ENCODE measurements around the gene VPS33A.
"Not testable (repeated sequence)": the region's sequence is repeated elsewhere in the genome, so short reads cannot be mapped to it uniquely, and the experiment has no call there.

Gene VPS33A

DNA sequence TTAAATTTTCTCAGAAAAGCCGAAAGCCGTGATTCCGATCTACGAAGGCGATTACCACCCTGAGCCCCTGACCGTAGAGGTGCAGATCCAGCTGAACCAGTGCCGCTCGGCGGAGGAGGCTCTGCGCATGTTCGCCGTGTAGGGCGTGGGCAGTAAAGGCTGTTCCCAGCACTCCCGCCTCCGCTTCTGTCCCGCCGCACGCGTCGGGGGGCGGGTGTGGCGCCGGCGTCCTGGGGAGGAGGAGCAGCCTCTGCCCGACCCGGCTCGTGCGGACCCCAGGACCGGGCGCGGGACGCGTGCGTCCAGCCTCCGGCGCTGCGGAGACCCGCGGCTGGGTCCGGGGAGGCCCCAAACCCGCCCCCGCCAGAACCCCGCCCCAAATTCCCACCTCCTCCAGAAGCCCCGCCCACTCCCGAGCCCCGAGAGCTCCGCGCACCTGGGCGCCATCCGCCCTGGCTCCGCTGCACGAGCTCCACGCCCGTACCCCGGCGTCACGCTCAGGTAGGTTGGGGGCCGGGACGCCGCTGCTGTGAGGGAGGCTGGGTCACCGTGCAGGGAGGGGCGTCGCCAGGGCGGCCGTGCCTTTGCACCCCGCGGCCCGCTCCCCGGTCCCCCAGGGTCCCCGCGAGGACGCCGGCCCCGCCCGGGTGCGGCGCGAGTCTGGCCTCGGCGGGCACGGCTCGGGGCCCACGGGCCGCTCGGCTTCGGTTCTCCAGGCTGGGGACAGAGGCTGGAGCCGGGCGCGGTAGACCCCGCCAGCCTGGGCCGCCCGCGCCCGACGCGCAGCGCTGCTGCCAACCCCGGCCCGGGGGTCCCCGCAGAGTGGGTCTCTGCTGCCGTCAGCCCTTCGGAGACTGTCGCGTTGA lies 62.8 kb downstream of the VPS33A start, which contains the start of gene B3GNT4:
B3GNT4 (plus strand) TSS at position 409 of the 866 bp plus-strand sequence. CDS start 910 bp downstream, outside the sequence.
- DNase-seq, result peak; percentile 54

DNA sequence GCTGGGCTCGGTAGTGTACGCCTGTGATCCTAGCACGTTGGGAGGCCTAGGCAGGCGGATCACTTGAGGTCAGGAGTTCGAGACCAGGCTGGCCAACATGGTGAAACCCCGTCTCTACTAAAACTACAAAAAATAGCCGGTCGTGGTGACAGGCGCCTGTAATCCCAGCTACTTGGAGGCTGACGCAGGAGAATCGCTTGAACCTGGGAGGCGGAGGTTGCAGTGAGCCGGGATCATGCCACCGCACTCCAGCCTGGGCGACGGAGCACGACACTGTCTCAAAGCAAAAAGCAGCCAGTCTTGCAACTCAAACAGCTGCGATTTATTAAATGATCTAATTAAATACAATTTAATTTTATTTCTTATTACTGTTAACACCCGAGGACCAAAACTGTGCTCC lies 63.5 kb downstream of the VPS33A start:
- not testable (repeated sequence) for DNase-seq

DNA sequence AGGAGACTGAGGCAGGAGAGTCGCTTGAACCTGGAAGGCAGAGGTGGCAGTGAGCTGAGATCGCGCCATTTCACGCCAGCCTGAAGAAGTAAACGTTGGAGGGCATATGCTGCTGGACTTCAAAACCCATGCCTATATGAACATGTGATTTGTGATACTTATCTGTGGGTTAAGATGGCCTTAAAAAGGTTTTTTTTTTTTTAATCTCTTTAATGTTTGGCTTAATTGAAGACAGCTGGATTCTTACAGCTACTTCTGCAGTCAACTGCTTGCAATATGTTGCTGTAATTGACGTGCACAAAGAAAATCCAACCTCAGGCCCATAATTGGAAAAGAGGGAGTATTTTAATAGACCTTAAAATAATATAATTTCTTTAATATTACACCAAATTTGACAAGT lies 64.3 kb downstream of the VPS33A start:
- DNase-seq, result no peak

GRCh38 chr12:122201381-122201780 lies 64.9 kb downstream of the VPS33A start:
- DNase-seq, result no peak

DNA sequence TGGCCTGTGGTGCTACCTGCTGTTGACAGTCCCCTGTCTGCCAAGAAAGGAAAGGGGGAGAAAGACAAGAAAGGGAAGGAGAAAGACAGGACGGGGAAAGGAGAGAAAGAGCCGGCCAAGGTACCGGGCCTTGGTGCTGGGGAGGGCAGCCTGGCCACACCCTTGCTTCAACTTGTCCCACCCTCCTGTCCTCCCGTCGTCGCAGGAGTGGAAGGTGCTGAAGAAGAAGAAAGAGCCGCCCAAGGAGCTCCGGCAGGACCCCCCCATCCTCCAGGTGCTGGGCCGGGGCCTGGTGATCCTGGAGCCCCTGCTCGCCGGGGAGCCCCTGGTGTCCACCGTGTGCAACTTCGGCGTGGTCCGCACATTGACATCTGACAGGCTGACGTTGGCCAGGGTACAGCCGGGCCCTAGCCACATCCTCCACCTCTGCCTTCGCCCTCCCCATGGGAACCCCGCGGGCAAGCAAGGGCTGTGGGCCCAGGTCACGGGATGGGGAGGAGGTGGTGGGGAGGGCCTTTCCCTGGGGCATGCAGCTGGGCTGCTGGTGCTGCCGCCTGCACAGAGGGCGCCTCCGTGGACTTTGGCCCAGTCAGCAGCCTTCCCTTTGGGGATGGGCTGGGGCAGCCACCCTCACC lies 65.6 kb downstream of the VPS33A start:
- no peak for DNase-seq

- no peak for DNase-seq
These were observed 66.6 kb downstream of the VPS33A start for GRCh38 chr12:122199484-122200355.

- DNase-seq, result no peak
These were observed 68.7 kb downstream of the VPS33A start for GRCh38 chr12:122197612-122197966.

GRCh38 chr12:122195405-122195804 lies 70.9 kb downstream of the VPS33A start:
- DNase-seq, result no peak

GRCh38 chr12:122194804-122195203 lies 71.5 kb downstream of the VPS33A start:
- no peak for DNase-seq

GRCh38 chr12:122192441-122192840 lies 73.9 kb downstream of the VPS33A start:
- no peak for DNase-seq

DNA sequence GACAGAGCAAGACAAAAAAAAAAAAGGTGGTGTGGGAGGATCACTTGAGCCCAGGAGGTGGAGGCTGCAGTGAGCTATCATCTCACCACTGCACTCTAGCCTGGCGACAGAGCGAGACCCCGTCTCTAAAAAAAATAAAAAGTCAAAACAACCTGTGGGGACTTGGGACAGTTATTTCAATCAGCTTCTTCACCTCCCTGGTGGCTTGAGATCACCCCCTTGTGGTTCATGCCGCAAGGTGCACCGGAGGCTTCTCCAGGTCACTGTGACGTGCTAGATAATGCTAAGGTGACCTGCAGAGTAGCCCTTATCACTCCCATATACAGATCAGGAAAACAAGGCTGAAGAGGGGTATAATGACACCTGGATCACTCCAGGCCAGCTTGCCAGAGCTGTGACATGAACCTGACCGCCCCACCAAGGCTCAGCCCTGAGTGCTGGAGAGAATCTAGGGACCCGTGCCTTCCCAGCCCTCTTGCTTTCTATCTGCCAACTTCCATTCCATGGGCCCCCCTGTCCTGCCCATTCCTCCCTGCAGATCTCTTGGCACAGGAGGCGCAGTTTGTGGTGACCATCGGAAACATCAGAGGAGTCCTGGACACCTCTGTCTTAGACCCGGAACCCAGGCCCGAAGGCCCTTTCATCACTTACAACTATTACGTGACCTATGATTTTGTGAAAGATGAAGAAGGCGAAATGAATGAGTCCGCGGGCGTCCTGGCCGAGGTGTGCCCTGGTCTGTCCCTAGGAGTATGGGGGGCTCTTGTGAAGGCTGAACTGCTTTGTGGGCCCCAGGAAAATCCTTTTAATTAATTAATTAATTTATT lies 75.2 kb downstream of the VPS33A start:
- peak; percentile 22 for DNase-seq

GRCh38 chr12:122189626-122190475 lies 76.4 kb downstream of the VPS33A start:
- no peak for DNase-seq

- DNase-seq, result no peak
These were observed 78.8 kb downstream of the VPS33A start for GRCh38 chr12:122187466-122187865.

DNA sequence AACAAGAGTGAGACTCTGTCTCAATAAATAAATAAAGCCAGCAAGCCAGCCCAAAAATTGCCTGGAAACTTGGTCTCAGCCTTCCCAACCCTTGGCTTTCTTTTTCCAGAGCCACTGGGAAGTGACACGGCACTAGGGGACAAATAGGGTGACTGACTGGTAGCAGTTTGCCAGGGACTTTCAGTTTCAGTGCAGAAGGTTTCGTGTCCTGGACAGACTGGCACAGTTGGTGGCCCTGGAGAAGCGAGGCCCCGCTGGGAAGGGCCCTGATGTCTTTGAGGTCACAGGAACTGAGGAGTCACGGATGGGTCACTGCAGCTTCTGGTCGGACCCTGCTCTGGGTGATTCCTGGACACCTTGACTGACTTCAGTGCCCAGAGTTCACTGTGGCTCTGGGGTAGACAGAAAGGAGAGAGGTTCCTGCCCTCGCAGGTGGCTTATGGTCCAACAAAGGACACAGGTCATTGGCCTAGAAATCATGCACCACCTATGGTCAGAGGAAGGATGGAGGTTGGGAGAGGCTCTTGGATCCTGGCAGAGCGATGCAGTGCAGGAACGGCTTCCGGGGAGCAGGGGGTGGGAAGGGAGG lies 80.7 kb downstream of the VPS33A start:
- DNase-seq, result no peak

DNA sequence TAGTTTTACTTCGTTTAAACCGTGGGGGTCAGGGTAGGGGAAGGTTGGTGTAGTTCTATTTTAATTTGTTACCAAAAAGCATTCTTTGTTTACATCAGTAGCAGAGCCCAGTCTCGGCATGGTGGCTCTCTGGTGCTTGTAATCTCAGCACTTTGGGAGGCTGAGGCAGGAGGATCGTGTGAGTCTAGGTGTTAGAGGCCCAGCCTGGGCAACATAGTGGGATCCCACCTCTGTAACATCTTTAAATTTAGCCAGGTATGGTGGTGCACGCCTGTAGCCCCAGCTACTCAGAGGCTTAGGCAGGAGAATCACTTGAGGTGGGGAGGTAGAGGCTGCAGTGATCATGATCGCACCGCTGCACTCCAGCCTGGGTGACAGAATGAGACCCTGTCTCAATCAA lies 81.2 kb downstream of the VPS33A start:
- DNase-seq, result no peak

DNA sequence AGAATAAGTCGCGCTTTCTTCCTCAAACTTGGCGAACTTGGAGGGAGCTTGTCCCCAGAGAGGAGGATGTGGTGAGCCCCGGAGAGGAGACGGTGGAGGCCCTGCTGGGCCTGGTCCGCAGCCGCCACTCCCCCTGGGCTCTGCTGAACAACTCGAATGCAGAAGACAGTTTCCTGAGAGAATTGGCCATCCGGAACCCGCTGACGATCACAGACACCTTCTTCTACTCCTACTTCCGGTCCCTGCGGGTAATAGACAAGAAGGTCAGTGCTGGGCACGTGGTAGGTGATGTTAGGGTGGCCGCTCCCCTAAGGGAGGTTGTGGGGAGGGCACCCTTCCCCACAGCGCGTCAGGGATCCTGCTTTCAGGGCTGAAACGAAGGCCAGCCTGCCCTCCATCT lies 81.8 kb downstream of the VPS33A start:
- no peak for DNase-seq

GRCh38 chr12:122183588-122183940 lies 82.7 kb downstream of the VPS33A start:
- DNase-seq, result no peak

- DNase-seq, result no peak
These were observed 83.3 kb downstream of the VPS33A start, which contains the start of gene LRRC43 for GRCh38 chr12:122182887-122183587. Gene LRRC43 (plus strand): TSS chr12:122183123. CDS start chr12:122183145, 22 bp downstream.
